GM18505 (cell line): ENCODE results near the gene KRTAP5-1.
"Not testable (repeated sequence)": the region's sequence is repeated elsewhere in the genome, so short reads cannot be mapped to it uniquely, and the experiment has no call there.

ENCODE experiments used
- ATAC-seq: cut with Tn5 transposase; IDR thresholded peaks from one replicate; pipeline ENCODE4 v1.9.1; 2021; ENCODE audit not compliant: unreplicated experiment
- POLR2A ChIP-seq: IDR thresholded peaks from 4 replicates; pipeline ENCODE4 v1.6.1; 2011; ENCODE audit warnings: borderline replicate concordance; ENCODE audit not compliant: insufficient read depth, insufficient read length; ENCODE audit errors: extremely low read depth

Gene KRTAP5-1

GRCh38 chr11:1581976-1582375, 3.1 kb downstream of the KRTAP5-1 start:
- ATAC-seq: no peak
- TF ChIP-seq POLR2A: no peak

GRCh38 chr11:1576825-1577224, 8.3 kb downstream of the KRTAP5-1 start:
- no peak for TF ChIP-seq POLR2A
- ATAC-seq: no peak

GRCh38 chr11:1575756-1576155, 9.3 kb downstream of the KRTAP5-1 start:
- ATAC-seq: not testable (repeated sequence)

GRCh38 chr11:1574933-1575242, 10.2 kb downstream of the KRTAP5-1 start:
- no peak for ATAC-seq
- no peak for TF ChIP-seq POLR2A

- no peak for TF ChIP-seq POLR2A
- ATAC-seq: peak; percentile 42
Measured at GRCh38 chr11:1574238-1574932, 10.7 kb downstream of the KRTAP5-1 start.

GRCh38 chr11:1573903-1574237, 11.2 kb downstream of the KRTAP5-1 start:
- TF ChIP-seq POLR2A: no peak
- ATAC-seq: no peak

- no peak for TF ChIP-seq POLR2A
- ATAC-seq: no peak
Measured at GRCh38 chr11:1573077-1573902, 11.8 kb downstream of the KRTAP5-1 start.

- ATAC-seq: peak; percentile 65
- no peak for TF ChIP-seq POLR2A
Measured at GRCh38 chr11:1572197-1573076, 12.6 kb downstream of the KRTAP5-1 start, which contains the start of gene DUSP8. Gene DUSP8 (minus strand): TSS chr11:1572271. CDS start chr11:1565826, 6,445 bp downstream.

- no peak for ATAC-seq
- no peak for TF ChIP-seq POLR2A
Measured at GRCh38 chr11:1571760-1572196, 13.3 kb downstream of the KRTAP5-1 start.

GRCh38 chr11:1570896-1571759, 14.0 kb downstream of the KRTAP5-1 start:
- TF ChIP-seq POLR2A: no peak
- no peak for ATAC-seq

- TF ChIP-seq POLR2A: no peak
- no peak for ATAC-seq
Measured at GRCh38 chr11:1570531-1570895, 14.6 kb downstream of the KRTAP5-1 start.

GRCh38 chr11:1570001-1570453, 15.1 kb downstream of the KRTAP5-1 start:
- ATAC-seq: no peak
- no peak for TF ChIP-seq POLR2A

GRCh38 chr11:1569251-1569780, 15.8 kb downstream of the KRTAP5-1 start:
- no peak for TF ChIP-seq POLR2A
- ATAC-seq: no peak

- no peak for ATAC-seq
- no peak for TF ChIP-seq POLR2A
Measured at GRCh38 chr11:1568441-1568911, 16.6 kb downstream of the KRTAP5-1 start.
